ENCODE measurements around the gene STIMATE. TPM values are rescaled to one million over a fixed set of nuclear protein-coding genes. Genes with fewer than 3 reads are reported as not detected.

The STIMATE gene
- polyA plus RNA-seq, 1 donor from 2014 or later: 14.6 TPM

GRCh38 chr3:52796411-52796810 is 100.9 kb downstream of the STIMATE start:
- no peaks in the 10 kb centered on the region for H3K79me2 ChIP-seq (replicated peaks; ENCODE audit: insufficient read depth, low read length)

GRCh38 chr3:52795298-52795900 is 101.9 kb downstream of the STIMATE start:
- Histone ChIP-seq H3K79me2 (replicated peaks; ENCODE audit: insufficient read depth, low read length) (no peaks in the 10 kb centered on the region), H3K9ac (ENCODE audit: low read length) (no peak overlapping the region), H3K4me3 (ENCODE audit: low read length) (no peak overlapping the region), H4K20me1 (ENCODE audit: insufficient read depth) (no peaks in the 10 kb centered on the region), H3K27ac (ENCODE audit: low read length) (no peak overlapping the region), H3K9me2 (ENCODE audit: insufficient read depth, low read length) (no peaks in the 10 kb centered on the region), H3K36me3 (ENCODE audit: insufficient read depth, low read length) (no peaks in the 10 kb centered on the region), H2AFZ (ENCODE audit: low read depth, low read length) (no peak overlapping the region), H3K4me2 (ENCODE audit: low read length) (no peak overlapping the region), H3K27me3 (ENCODE audit: insufficient read depth, low read depth, low read length) (no peaks in the 10 kb centered on the region), H3K9me3 (ENCODE audit: low read length) (no peaks in the 10 kb centered on the region), H3F3A (ENCODE audit: insufficient read depth, low read length, poor library complexity, severe bottlenecking) (no peaks in the 10 kb centered on the region)
- TF ChIP-seq CTCF (IDR thresholded peaks at IDR 0.05; ENCODE audit: poor library complexity, severe bottlenecking): no peak
- no peak for TF ChIP-seq POLR2AphosphoS5 (IDR thresholded peaks at IDR 0.05)
- no peak for TF ChIP-seq MXI1 (conservative IDR thresholded peaks at IDR 0.05; ENCODE audit: poor library complexity, severe bottlenecking)
- TF ChIP-seq RAD21 (conservative IDR thresholded peaks at IDR 0.05): no peak
- TF ChIP-seq TAF1 (IDR thresholded peaks at IDR 0.05; ENCODE audit: low read depth): no peak
- TF ChIP-seq EZH2 (IDR thresholded peaks at IDR 0.05; ENCODE audit: borderline replicate concordance, insufficient read depth, low read length, poor library complexity, severe bottlenecking): no peak
- TF ChIP-seq SMC3 (conservative IDR thresholded peaks at IDR 0.05; ENCODE audit: poor library complexity): no peak
- TF ChIP-seq EP300 (conservative IDR thresholded peaks at IDR 0.05; ENCODE audit: poor library complexity, severe bottlenecking): no peak

More at GRCh38 chr3:52796411-52796810, 100.9 kb downstream of the STIMATE start:
- Histone ChIP-seq H3K9me3 (ENCODE audit: low read length) (no peaks in the 10 kb centered on the region), H3F3A (ENCODE audit: insufficient read depth, low read length, poor library complexity, severe bottlenecking) (no peaks in the 10 kb centered on the region), H3K9ac (ENCODE audit: low read length) (no peak overlapping the region), H2AFZ (ENCODE audit: low read depth, low read length) (no peak overlapping the region), H3K27me3 (ENCODE audit: insufficient read depth, low read depth, low read length) (no peaks in the 10 kb centered on the region), H3K4me3 (ENCODE audit: low read length) (no peak overlapping the region), H3K27ac (ENCODE audit: low read length) (no peak overlapping the region), H3K36me3 (ENCODE audit: insufficient read depth, low read length) (no peaks in the 10 kb centered on the region), H3K9me2 (ENCODE audit: insufficient read depth, low read length) (no peaks in the 10 kb centered on the region), H4K20me1 (ENCODE audit: insufficient read depth) (no peaks in the 10 kb centered on the region), H3K4me2 (ENCODE audit: low read length) (no peak overlapping the region)
- TF ChIP-seq MXI1 (conservative IDR thresholded peaks at IDR 0.05; ENCODE audit: poor library complexity, severe bottlenecking) (no peak), RAD21 (conservative IDR thresholded peaks at IDR 0.05) (no peak), REST (IDR thresholded peaks at IDR 0.05; ENCODE audit: borderline replicate concordance) (no peak), CTCF (IDR thresholded peaks at IDR 0.05; ENCODE audit: poor library complexity, severe bottlenecking) (no peak), EZH2 (IDR thresholded peaks at IDR 0.05; ENCODE audit: borderline replicate concordance, insufficient read depth, low read length, poor library complexity, severe bottlenecking) (no peak), TAF1 (IDR thresholded peaks at IDR 0.05; ENCODE audit: low read depth) (no peak), SMC3 (conservative IDR thresholded peaks at IDR 0.05; ENCODE audit: poor library complexity) (no peak), EP300 (conservative IDR thresholded peaks at IDR 0.05; ENCODE audit: poor library complexity, severe bottlenecking) (no peak), POLR2AphosphoS5 (IDR thresholded peaks at IDR 0.05) (no peak)

All from neural cell (in vitro differentiated cells).